Effector memory CD8-positive, alpha-beta T cell (primary cell): ENCODE results near the gene INSC.

Experiments
- ATAC-seq: fragments of 150-1000 bp; cut with Tn5 transposase; replicated peaks from 2 replicates; pipeline ENCODE4 v1.10.0; 2021; ENCODE audit warnings: mild to moderate bottlenecking, moderate library complexity
- DNase-seq, 3 experiments: peaks; one replicate each; pipeline ENCODE4 v3.0.0; 2021
- H3K27ac Mint-ChIP-seq, 2 donors: one replicate each; pipeline ENCODE4 v1.8.0; 2022; ENCODE audit warnings: mild to moderate bottlenecking in 2 of 2, mixed read lengths in 2 of 2, moderate library complexity in 2 of 2
- H3K27me3 Mint-ChIP-seq, 2 donors: one replicate each; pipeline ENCODE4 v1.8.0; 2022; ENCODE audit warnings: mixed read lengths in 2 of 2
- H3K36me3 Mint-ChIP-seq: one replicate; pipeline ENCODE4 v1.8.0; 2022; ENCODE audit warnings: mild to moderate bottlenecking, moderate library complexity, mixed read lengths; ENCODE audit not compliant: insufficient read depth
- H3K4me1 Mint-ChIP-seq, 2 donors: one replicate each; pipeline ENCODE4 v1.8.0; 2022; ENCODE audit warnings: low read depth in 2 of 2, mixed read lengths in 2 of 2
- H3K4me3 Mint-ChIP-seq, 2 donors: one replicate each; pipeline ENCODE4 v1.8.0; 2022; ENCODE audit warnings: mild to moderate bottlenecking in 2 of 2, mixed read lengths in 2 of 2, moderate library complexity in 2 of 2
- H3K9me3 Mint-ChIP-seq, 2 donors: one replicate each; pipeline ENCODE4 v1.8.0; 2022; ENCODE audit warnings: mixed read lengths in 2 of 2

INSC gene

GRCh38 chr11:15233371-15234165 is 118.8 kb downstream of the INSC start:
- Mint-ChIP-seq H3K4me1 (no peaks in the 10 kb centered on the region), H3K36me3 (peaks cover 2% of the 10 kb centered on the region), H3K27me3 (peaks cover 4 to 20% of the 10 kb centered on the region in 2 donors), H3K9me3 (peaks cover 0 to 2% of the 10 kb centered on the region in 2 donors), H3K27ac (no peak overlapping the region), H3K4me3 (no peak overlapping the region)
- no peak for DNase-seq
- no peak for ATAC-seq

DNA sequence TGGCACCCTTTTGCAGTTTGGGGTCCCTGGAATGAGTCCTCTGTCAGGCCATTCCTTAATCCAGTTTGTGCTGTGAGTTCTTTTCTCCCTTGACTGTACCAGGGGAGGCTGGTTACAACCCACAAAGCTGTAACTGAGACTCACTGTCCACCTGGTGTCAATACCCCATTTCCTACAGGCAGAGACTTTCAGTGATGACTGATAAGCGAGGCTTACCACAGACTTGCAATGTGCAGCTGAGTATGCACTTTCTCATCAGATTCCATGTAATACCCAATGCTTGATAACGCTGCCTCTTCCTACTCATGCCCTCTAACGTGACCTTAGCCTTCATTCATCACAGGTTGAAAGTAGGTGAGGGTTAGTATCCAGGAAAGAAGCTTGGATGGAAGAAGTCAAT is 120.1 kb downstream of the INSC start:
- DNase-seq (no peak), ATAC-seq (no peak)
- H3K36me3 Mint-ChIP-seq: peaks cover 2% of the 10 kb centered on the region
- H3K27me3 Mint-ChIP-seq: peaks cover 4 to 25% of the 10 kb centered on the region in 2 donors
- H3K27ac Mint-ChIP-seq: no peak overlapping the region
- no peak overlapping the region for H3K4me3 Mint-ChIP-seq
- H3K4me1 Mint-ChIP-seq: no peaks in the 10 kb centered on the region
- peaks cover 0 to 2% of the 10 kb centered on the region in 2 donors for H3K9me3 Mint-ChIP-seq

DNA sequence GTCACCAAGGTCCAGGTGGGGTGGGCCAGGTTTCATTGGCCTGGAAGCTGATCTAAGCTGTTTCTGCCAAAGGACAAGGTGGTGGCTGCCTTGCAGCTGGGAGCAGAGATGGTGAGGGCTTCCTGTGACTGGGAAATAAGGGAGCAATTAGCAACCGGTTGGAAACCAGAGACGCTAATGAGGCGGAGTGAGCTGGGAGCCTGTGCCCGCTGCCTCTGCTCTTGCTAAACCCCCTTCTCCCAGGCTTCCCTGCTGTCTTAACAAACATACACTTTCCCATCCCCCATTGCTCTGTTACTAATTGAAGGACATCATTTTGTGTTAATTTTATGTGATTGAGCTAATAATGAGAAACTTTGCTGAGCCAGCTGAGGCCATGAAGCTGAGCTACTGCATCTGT is 121.8 kb downstream of the INSC start:
- ATAC-seq (no peak), DNase-seq (no peak)
- H3K27ac Mint-ChIP-seq: no peak overlapping the region
- peaks cover 4 to 25% of the 10 kb centered on the region in 2 donors for H3K27me3 Mint-ChIP-seq
- peaks cover 0 to 2% of the 10 kb centered on the region in 2 donors for H3K9me3 Mint-ChIP-seq
- H3K36me3 Mint-ChIP-seq: peaks cover 2% of the 10 kb centered on the region
- no peak overlapping the region for H3K4me3 Mint-ChIP-seq
- no peaks in the 10 kb centered on the region for H3K4me1 Mint-ChIP-seq

GRCh38 chr11:15238856-15239255 is 124.1 kb downstream of the INSC start:
- Mint-ChIP-seq H3K27me3 (peaks cover 21 to 36% of the 10 kb centered on the region in 2 donors), H3K4me3 (no peak overlapping the region), H3K27ac (no peak overlapping the region), H3K9me3 (peaks cover 0 to 2% of the 10 kb centered on the region in 2 donors), H3K4me1 (no peaks in the 10 kb centered on the region), H3K36me3 (peaks cover 2% of the 10 kb centered on the region)
- ATAC-seq (no peak), DNase-seq (no peak)

DNA sequence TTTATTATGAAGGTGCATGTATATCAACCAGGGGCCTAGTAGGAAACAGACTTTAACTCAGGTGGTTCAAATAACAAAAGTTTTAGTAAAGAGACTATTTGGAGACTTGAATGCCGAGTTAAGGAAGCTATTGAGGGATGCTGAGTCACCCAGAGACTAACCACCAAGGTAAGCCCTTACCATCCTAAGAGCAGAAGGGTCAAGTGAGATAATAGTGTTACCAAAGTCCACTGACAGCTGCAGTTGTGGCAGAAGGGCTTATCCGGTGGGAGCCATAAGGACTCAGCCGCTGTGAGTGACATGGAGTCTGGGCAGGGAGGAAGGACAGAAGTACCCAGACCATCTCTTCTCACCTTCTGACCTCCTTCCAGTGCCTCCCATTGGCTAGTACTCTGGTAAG is 134.0 kb downstream of the INSC start:
- Mint-ChIP-seq H3K4me1 (no peaks in the 10 kb centered on the region), H3K27ac (no peak overlapping the region), H3K36me3 (no peaks in the 10 kb centered on the region), H3K4me3 (no peak overlapping the region), H3K27me3 (peaks cover 42 to 47% of the 10 kb centered on the region in 2 donors), H3K9me3 (no peaks in the 10 kb centered on the region)
- DNase-seq (no peak), ATAC-seq (no peak)

- Mint-ChIP-seq H3K4me1 (no peaks in the 10 kb centered on the region), H3K36me3 (no peaks in the 10 kb centered on the region), H3K4me3 (no peak overlapping the region), H3K27me3 (peaks cover 20 to 23% of the 10 kb centered on the region in 2 donors), H3K27ac (no peak overlapping the region), H3K9me3 (no peaks in the 10 kb centered on the region)
- DNase-seq: no peak
- no peak for ATAC-seq
Measured at GRCh38 chr11:15258433-15259165, 143.9 kb downstream of the INSC start.

GRCh38 chr11:15266999-15267398 is 152.3 kb downstream of the INSC start:
- ATAC-seq (no peak), DNase-seq (no peak)
- peaks cover 0 to 12% of the 10 kb centered on the region in 2 donors for H3K27me3 Mint-ChIP-seq
- H3K4me3 Mint-ChIP-seq: no peak overlapping the region
- H3K27ac Mint-ChIP-seq: no peak overlapping the region
- H3K4me1 Mint-ChIP-seq: no peaks in the 10 kb centered on the region
- no peaks in the 10 kb centered on the region for H3K36me3 Mint-ChIP-seq
- peaks cover 0 to 5% of the 10 kb centered on the region in 2 donors for H3K9me3 Mint-ChIP-seq

DNA sequence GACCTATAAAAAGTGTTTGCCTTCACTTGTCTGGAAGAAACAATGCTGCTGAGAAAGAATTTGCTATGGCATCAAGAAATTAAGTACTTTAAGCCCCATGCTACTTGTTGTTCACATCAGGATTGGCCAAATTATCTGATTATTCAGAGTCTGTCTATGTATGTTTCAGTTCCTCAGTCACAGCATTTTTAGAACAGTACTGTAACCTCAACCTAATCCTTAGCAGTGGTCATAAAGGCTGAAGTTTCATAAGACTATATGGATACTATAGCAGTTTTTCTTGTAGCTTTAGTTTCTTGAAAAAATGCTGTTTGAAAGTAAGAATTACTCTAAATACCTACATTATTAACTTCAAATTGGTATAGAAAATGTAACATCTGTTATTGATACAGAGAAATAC is 153.9 kb downstream of the INSC start:
- H3K36me3 Mint-ChIP-seq: no peaks in the 10 kb centered on the region
- no peaks in the 10 kb centered on the region for H3K27me3 Mint-ChIP-seq
- no peak overlapping the region for H3K4me3 Mint-ChIP-seq
- ATAC-seq (no peak), DNase-seq (no peak)
- no peaks in the 10 kb centered on the region for H3K4me1 Mint-ChIP-seq
- peaks cover 0 to 5% of the 10 kb centered on the region in 2 donors for H3K9me3 Mint-ChIP-seq
- H3K27ac Mint-ChIP-seq: no peak overlapping the region

- no peak overlapping the region for H3K27ac Mint-ChIP-seq
- no peaks in the 10 kb centered on the region for H3K36me3 Mint-ChIP-seq
- ATAC-seq (no peak), DNase-seq (no peak)
- peaks cover 0 to 24% of the 10 kb centered on the region in 2 donors for H3K27me3 Mint-ChIP-seq
- H3K4me3 Mint-ChIP-seq: no peak overlapping the region
- H3K4me1 Mint-ChIP-seq: no peaks in the 10 kb centered on the region
- H3K9me3 Mint-ChIP-seq: no peaks in the 10 kb centered on the region
Measured at GRCh38 chr11:15275141-15275540, 160.4 kb downstream of the INSC start.

- Mint-ChIP-seq H3K27me3 (peaks cover 0 to 28% of the 10 kb centered on the region in 2 donors), H3K4me1 (no peaks in the 10 kb centered on the region), H3K4me3 (no peak overlapping the region), H3K36me3 (no peaks in the 10 kb centered on the region), H3K9me3 (no peaks in the 10 kb centered on the region), H3K27ac (no peak overlapping the region)
- no peak for ATAC-seq
- DNase-seq: no peak
Measured at GRCh38 chr11:15276621-15277020, 161.9 kb downstream of the INSC start.

GRCh38 chr11:15278128-15278527 is 163.4 kb downstream of the INSC start:
- Mint-ChIP-seq H3K4me1 (no peaks in the 10 kb centered on the region), H3K27ac (no peak overlapping the region), H3K36me3 (no peaks in the 10 kb centered on the region), H3K27me3 (peaks cover 0 to 39% of the 10 kb centered on the region in 2 donors), H3K9me3 (no peaks in the 10 kb centered on the region), H3K4me3 (no peak overlapping the region)
- no peak for DNase-seq
- ATAC-seq: no peak

- Mint-ChIP-seq H3K4me3 (no peak overlapping the region), H3K27me3 (peaks cover 0 to 31% of the 10 kb centered on the region in 2 donors), H3K27ac (no peak overlapping the region), H3K4me1 (no peaks in the 10 kb centered on the region), H3K36me3 (no peaks in the 10 kb centered on the region), H3K9me3 (no peaks in the 10 kb centered on the region)
- ATAC-seq (no peak), DNase-seq (no peak)
Measured at GRCh38 chr11:15280393-15280792, 165.7 kb downstream of the INSC start.

- Mint-ChIP-seq H3K9me3 (no peaks in the 10 kb centered on the region), H3K36me3 (no peaks in the 10 kb centered on the region), H3K4me1 (no peaks in the 10 kb centered on the region), H3K4me3 (no peak overlapping the region), H3K27ac (no peak overlapping the region), H3K27me3 (peaks cover 5 to 15% of the 10 kb centered on the region in 2 donors)
- no peak for DNase-seq
- ATAC-seq: no peak
Measured at GRCh38 chr11:15282754-15283153, 168.0 kb downstream of the INSC start.

DNA sequence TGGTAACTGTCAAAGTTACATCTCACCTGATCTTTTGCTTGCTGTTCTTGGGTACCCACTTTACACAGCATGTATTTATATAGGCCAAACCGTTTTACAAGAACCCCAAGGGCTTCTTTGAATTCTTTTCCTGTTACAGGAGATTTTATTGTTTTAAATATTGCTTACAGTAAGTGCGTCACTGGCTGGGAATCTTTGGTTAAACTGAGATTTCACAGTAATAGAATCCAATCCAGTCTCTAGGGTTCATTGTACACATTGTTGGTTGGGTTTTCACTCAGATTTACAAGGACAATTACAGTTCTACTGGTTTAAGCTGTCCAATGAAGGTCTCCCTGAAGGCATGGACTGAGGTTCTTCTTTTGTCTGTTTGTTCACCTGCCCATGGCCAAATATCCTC is 171.7 kb downstream of the INSC start:
- no peak for DNase-seq
- Mint-ChIP-seq H3K27me3 (peaks cover 5 to 25% of the 10 kb centered on the region in 2 donors), H3K4me3 (no peak overlapping the region), H3K4me1 (no peaks in the 10 kb centered on the region), H3K27ac (no peak overlapping the region), H3K9me3 (no peaks in the 10 kb centered on the region), H3K36me3 (no peaks in the 10 kb centered on the region)
- no peak for ATAC-seq
